B cell (primary cell): ENCODE measurements around the gene SKAP2.

ENCODE experiments used
- EZH2 ChIP-seq: IDR thresholded peaks from 2 replicates; pipeline ENCODE4 v1.6.1; 2012; ENCODE audit warnings: borderline replicate concordance, low read depth, mild to moderate bottlenecking, moderate library complexity, low read length; ENCODE audit not compliant: insufficient read depth, poor library complexity, severe bottlenecking
- TF ChIP-seq, protein P1 (sequence below): fragments of 200-600 bp; IDR thresholded peaks from one replicate; pipeline ENCODE4 v1.8.0; 2022; ENCODE audit warnings: antibody characterized with exemption, mild to moderate bottlenecking

DNA sequence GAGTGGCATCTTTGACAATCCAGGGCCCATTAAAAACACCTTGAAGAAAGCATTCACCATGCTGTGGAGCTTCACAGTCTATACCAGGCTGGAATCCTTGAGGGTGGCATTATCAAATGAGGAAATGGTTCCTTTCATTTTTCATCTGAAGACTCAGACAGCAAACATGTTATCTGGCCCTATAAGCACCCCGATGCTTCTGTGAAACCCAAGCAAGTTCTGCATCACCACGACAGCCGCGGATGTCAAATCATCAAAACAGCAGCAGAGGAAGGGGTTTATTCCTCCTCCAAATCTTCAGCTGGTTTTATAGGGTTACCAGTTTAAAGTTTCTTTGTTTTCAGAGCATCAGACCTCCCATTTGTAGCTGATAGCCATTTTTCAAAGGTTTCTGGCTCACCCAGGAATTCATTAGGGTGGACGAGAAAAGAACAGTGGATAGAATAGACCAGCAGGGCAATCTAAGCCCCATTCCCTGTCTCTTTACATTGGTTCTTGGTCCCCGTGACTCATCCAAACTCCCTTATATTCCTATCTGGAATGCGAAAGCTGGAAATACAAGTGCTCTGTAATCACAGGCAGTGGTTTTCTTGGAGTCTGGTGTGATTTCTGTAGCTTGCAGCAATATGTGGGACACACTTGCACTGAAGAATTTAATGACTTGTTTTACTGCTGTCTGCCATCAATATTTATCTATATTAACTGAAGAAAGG lies 217.9 kb downstream of the SKAP2 start:
- TF ChIP-seq, protein P1, sequence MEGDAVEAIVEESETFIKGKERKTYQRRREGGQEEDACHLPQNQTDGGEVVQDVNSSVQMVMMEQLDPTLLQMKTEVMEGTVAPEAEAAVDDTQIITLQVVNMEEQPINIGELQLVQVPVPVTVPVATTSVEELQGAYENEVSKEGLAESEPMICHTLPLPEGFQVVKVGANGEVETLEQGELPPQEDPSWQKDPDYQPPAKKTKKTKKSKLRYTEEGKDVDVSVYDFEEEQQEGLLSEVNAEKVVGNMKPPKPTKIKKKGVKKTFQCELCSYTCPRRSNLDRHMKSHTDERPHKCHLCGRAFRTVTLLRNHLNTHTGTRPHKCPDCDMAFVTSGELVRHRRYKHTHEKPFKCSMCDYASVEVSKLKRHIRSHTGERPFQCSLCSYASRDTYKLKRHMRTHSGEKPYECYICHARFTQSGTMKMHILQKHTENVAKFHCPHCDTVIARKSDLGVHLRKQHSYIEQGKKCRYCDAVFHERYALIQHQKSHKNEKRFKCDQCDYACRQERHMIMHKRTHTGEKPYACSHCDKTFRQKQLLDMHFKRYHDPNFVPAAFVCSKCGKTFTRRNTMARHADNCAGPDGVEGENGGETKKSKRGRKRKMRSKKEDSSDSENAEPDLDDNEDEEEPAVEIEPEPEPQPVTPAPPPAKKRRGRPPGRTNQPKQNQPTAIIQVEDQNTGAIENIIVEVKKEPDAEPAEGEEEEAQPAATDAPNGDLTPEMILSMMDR = no peak
- TF ChIP-seq EZH2 = no peak
